Fibroblast of lung (primary cell): ENCODE results near the gene ARL5C.

Experiments
- EZH2 ChIP-seq: IDR thresholded peaks from 2 replicates; pipeline ENCODE4 v1.5.1; 2012; ENCODE audit warnings: low read length, control low read depth, mild to moderate bottlenecking; ENCODE audit errors: missing control alignments
- TF ChIP-seq, protein P1 (sequence below), 2 donors: IDR thresholded peaks in 1 of 2; conservative IDR thresholded peaks in 1 of 2; 1 replicate in 1 of 2; 2 replicates in 1 of 2; pipeline ENCODE4 v1.5.1; 2011 to 2012; ENCODE audit warnings: low read length in 2 of 2, control low read depth in 1 of 2, inconsistent platforms in 1 of 2, low read depth in 1 of 2, mild to moderate bottlenecking in 1 of 2

DNA sequence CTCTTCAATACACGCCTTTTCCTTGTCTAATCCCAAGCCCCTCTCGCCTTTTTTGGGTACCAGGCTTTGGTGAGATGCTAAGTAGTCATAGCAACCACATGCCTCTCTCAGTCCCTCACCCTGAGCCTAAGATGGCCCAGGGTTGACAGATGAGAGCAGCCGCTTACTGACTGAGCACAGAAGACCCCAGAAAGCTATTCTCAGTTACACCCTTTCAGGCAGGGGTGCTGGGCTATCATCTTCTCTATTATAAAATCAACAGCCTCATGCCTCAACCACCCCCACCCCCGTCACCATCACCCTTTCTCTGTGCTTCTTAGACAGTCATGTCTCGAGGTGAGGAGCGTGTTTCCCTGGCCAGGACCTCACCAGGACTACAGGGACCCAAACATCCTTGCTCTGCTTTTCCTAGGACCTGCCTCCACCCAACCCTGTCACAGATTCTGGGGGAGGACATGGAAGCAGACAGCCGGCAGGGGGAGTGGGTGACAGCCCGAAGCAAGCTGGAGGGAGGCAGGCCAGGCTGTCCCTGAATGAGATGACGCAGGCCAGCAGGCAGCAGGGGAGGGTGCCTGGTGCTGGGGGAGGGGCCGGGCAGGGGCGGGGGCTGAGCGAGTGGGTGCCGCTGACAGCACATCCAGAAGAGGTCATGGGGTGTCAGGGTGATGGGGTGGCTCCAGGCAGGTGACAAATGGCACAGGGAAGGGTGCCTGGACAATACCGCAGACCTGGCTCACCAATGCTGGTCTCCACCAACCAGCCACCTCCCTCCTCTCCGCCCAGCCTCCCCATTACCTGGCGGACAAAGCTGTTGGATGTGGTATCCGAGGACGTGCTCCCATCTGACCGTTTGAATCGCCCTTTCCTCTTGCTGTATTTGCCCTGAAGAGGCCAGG lies 28.4 kb upstream of the ARL5C start:
- TF ChIP-seq, protein P1, sequence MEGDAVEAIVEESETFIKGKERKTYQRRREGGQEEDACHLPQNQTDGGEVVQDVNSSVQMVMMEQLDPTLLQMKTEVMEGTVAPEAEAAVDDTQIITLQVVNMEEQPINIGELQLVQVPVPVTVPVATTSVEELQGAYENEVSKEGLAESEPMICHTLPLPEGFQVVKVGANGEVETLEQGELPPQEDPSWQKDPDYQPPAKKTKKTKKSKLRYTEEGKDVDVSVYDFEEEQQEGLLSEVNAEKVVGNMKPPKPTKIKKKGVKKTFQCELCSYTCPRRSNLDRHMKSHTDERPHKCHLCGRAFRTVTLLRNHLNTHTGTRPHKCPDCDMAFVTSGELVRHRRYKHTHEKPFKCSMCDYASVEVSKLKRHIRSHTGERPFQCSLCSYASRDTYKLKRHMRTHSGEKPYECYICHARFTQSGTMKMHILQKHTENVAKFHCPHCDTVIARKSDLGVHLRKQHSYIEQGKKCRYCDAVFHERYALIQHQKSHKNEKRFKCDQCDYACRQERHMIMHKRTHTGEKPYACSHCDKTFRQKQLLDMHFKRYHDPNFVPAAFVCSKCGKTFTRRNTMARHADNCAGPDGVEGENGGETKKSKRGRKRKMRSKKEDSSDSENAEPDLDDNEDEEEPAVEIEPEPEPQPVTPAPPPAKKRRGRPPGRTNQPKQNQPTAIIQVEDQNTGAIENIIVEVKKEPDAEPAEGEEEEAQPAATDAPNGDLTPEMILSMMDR (conservative IDR thresholded peaks at IDR 0.05 in 1 of 2, IDR thresholded peaks at IDR 0.05 in 1 of 2; ENCODE audit: low read depth in 1 of 2, low read length in 2 of 2): peak; percentile 40 to 57
- TF ChIP-seq EZH2: no peak
